GM10266 (cell line): ENCODE data around the gene POU2F3.

ENCODE experiments used
- DNase-seq: peaks from one replicate; pipeline ENCODE4 v3.0.0; 2012; ENCODE audit errors: extremely low spot score
- CTCF ChIP-seq: IDR thresholded peaks from 2 replicates; pipeline ENCODE4 v1.5.1; 2012; ENCODE audit warnings: mild to moderate bottlenecking, low read depth; ENCODE audit not compliant: control insufficient read depth, insufficient read depth; ENCODE audit errors: missing control alignments

The POU2F3 gene

GRCh38 chr11:120288021-120288420, 48.1 kb downstream of the POU2F3 start:
- no peak for TF ChIP-seq CTCF
- no peak for DNase-seq

- no peak for TF ChIP-seq CTCF
- no peak for DNase-seq
Observed at GRCh38 chr11:120289426-120289825, 49.5 kb downstream of the POU2F3 start.

DNA sequence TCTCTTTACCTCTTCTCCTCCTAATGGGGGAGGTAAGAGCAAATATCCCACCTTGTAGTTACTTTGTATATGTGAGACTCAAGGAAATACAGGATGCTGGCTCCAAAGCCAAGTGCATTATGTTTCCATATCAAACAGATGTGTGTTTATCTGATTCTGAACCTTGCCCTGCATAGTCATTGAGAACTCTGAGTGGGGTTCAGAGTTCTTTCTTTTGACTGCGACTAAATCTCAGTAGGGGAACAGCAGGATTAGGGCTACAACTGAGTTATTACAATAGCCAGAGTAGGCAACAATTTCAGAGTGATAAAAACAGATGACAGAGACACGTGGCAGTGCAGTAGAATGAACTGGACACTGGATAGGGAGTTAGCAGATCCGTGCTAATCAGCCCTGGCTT, 51.0 kb downstream of the POU2F3 start:
- no peak for DNase-seq
- no peak for TF ChIP-seq CTCF

GRCh38 chr11:120293038-120293800, 53.3 kb downstream of the POU2F3 start:
- DNase-seq: no peak

GRCh38 chr11:120294096-120294495, 54.2 kb downstream of the POU2F3 start:
- no peak for DNase-seq
- TF ChIP-seq CTCF: no peak

More at GRCh38 chr11:120293038-120293800, 53.3 kb downstream of the POU2F3 start:
- TF ChIP-seq CTCF: no peak

DNA sequence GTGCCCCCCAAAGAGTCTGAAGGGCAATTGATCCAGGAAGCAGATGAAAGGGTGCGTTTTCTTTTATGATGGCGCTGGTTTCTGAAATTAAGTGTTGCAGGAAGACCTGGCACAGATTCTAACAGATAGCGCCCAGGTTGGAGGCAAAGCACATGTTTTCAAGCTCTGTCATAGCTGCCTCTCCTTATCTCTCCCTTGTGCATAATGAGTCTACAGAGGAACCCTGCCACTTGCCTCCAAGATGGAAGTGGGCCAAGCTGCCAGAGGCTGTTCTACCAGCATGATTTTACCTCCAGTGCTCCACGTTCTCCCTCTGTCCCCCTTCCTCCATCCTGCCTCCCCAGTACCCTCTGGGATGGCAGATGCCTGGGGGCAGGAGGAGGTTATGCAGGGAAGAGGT, 55.2 kb downstream of the POU2F3 start:
- TF ChIP-seq CTCF: no peak
- no peak for DNase-seq

DNA sequence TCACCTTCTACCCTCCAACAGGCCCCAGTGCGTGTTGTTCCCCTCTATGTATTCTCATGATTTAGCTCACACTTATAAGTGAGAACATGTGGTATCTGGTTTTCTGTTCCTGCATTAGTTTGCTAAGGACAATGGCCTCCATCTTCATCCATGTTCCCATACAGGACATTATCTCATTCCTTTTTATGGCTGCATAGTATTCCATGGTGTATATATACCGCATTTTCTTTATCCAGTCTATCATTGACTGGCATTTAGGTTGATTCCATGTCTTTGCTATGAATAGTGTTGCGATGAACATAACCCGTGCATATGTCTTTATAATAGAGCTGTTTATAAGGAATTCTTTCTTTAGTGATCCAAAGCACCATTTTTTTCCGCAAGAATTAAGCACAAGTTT, 56.6 kb downstream of the POU2F3 start:
- DNase-seq: no peak
- TF ChIP-seq CTCF: no peak
